ENCODE data around the gene MID1IP1. TPM values are rescaled to one million over a fixed set of nuclear protein-coding genes. Genes with fewer than 3 reads are reported as not detected.
A peak's percentile ranks its signal among the peaks of the same experiment; 100 is the strongest.

MID1IP1 gene
- total RNA-seq = 10 to 100 TPM; 33.6 to 92.0 TPM
- polyA plus RNA-seq = 10 to 100 TPM in 1 of 2 donors, 1 to 10 TPM in 1; 6.8 to 40.5 TPM

- H3K4me1 ChIP-seq (ENCODE audit: control insufficient read depth in 4 of 4, insufficient read depth in 4 of 4, low read length in 3 of 4) = peaks cover 0 to 5% (median 3%) of the 10 kb centered on the region in 4 donors
- no peaks in the 10 kb centered on the region for H3K27me3 ChIP-seq (ENCODE audit: control insufficient read depth in 4 of 4, insufficient read depth in 4 of 4, low read length in 3 of 4)
- peak; percentile 88 for DNase-seq (ENCODE audit: low spot score)
- H3K9ac ChIP-seq (ENCODE audit: low read depth in 1 of 2, low read length in 2 of 2) = peak within 1 kb of the TSS; percentile 84 to 98
- TF ChIP-seq GABPA (IDR thresholded peaks at IDR 0.05 in 1 of 2, conservative IDR thresholded peaks at IDR 0.05 in 1 of 2) (no peak), RAD21 (IDR thresholded peaks at IDR 0.05) (no peak), FOXA1 (IDR thresholded peaks at IDR 0.05) (no peak), REST (IDR thresholded peaks at IDR 0.05) (peak; percentile 91), YY1 (IDR thresholded peaks at IDR 0.05) (peak; percentile 92), RXRA (IDR thresholded peaks at IDR 0.05) (peak; percentile 36 to 45), MAX (IDR thresholded peaks at IDR 0.05) (no peak), SP1 (IDR thresholded peaks at IDR 0.05) (peak; percentile 66), TAF1 (conservative IDR thresholded peaks at IDR 0.05) (peak; percentile 90), CTCF (IDR thresholded peaks at IDR 0.05; ENCODE audit: low read depth, low read length, missing input control) (no peak), ATF3 (IDR thresholded peaks at IDR 0.05) (no peak)
- 4% methylated on average over 32 of the region's 32 CpGs for WGBS
- H3K36me3 ChIP-seq (ENCODE audit: control insufficient read depth in 4 of 4, insufficient read depth in 3 of 4, low read depth in 1 of 4, low read length in 3 of 4) = no peaks in the 10 kb centered on the region
- H3K9me3 ChIP-seq (ENCODE audit: control insufficient read depth in 4 of 4, low read length in 3 of 4) = no peaks in the 10 kb centered on the region
- peak within 1 kb of the TSS; percentile 86 to 90 for H3K27ac ChIP-seq (ENCODE audit: low read depth in 1 of 2, low read length in 2 of 2)
- H3K4me3 ChIP-seq (ENCODE audit: low read depth in 1 of 3, low read length in 3 of 3) = peak within 1 kb of the TSS; percentile 69 to 89 (median 83)
These were observed at the start of gene MID1IP1 for GRCh38 chrX:38800981-38801845. Gene MID1IP1, plus strand, starts transcription at chrX:38801459. Its CDS starts 3,488 bp downstream, at chrX:38804947.

- 32% methylated on average over 6 of the region's 6 CpGs for WGBS
- no peak overlapping the region for H3K27ac ChIP-seq (ENCODE audit: low read depth in 1 of 2, low read length in 2 of 2)
- H3K27me3 ChIP-seq (ENCODE audit: control insufficient read depth in 4 of 4, insufficient read depth in 4 of 4, low read length in 3 of 4) = peaks cover 0 to 3% (median 0%) of the 10 kb centered on the region in 4 donors
- no peaks in the 10 kb centered on the region for H3K9me3 ChIP-seq (ENCODE audit: control insufficient read depth in 4 of 4, low read length in 3 of 4)
- H3K4me1 ChIP-seq (ENCODE audit: control insufficient read depth in 4 of 4, insufficient read depth in 4 of 4, low read length in 3 of 4) = no peaks in the 10 kb centered on the region
- TF ChIP-seq ZBTB33 (IDR thresholded peaks at IDR 0.05) = no peak
- TF ChIP-seq CTCF (IDR thresholded peaks at IDR 0.05; ENCODE audit: low read depth, low read length, missing input control) = peak; percentile 73
- peak; percentile 79 to 90 for TF ChIP-seq RAD21 (IDR thresholded peaks at IDR 0.05)
- H3K9ac ChIP-seq (ENCODE audit: low read depth in 1 of 2, low read length in 2 of 2) = no peak overlapping the region
- H3K4me3 ChIP-seq (ENCODE audit: low read depth in 1 of 3, low read length in 3 of 3) = no peak overlapping the region
- DNase-seq (ENCODE audit: low spot score) = peak; percentile 35
- no peaks in the 10 kb centered on the region for H3K36me3 ChIP-seq (ENCODE audit: control insufficient read depth in 4 of 4, insufficient read depth in 3 of 4, low read depth in 1 of 4, low read length in 3 of 4)
These were observed 47.0 kb upstream of the MID1IP1 start for GRCh38 chrX:38754102-38754790.
